ENCODE results near the gene CTXND2. TPM values are rescaled to one million over a fixed set of nuclear protein-coding genes. Genes with fewer than 3 reads are reported as not detected.

CTXND2 gene
- total RNA-seq (2022; extraction: Qiagen RNA extraction) = not detected in 5 replicates

DNA sequence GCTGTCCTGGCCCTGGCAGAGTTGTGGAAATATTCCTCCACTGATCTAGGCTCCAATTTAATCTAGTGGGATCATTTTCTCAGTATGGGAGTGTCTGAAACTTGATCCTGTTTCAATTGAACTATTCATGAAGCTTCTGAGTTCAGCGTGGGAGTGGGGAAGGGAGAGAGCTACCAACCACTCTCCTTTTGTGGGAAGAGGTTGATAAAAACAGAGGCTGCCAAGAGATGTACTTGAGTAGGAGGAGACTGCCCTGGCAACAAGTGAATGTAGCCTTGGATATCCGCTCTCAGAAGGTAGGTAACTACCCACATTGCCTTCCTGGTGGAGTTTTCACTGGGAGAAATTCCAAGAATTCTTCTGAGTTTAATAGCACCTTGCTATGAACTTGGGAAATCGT, at the start of gene CTXND2:
CTXND2 (plus strand) TSS at position 119 of the 400 bp plus-strand sequence. CDS start 25,179 bp downstream, outside the sequence.

DNA sequence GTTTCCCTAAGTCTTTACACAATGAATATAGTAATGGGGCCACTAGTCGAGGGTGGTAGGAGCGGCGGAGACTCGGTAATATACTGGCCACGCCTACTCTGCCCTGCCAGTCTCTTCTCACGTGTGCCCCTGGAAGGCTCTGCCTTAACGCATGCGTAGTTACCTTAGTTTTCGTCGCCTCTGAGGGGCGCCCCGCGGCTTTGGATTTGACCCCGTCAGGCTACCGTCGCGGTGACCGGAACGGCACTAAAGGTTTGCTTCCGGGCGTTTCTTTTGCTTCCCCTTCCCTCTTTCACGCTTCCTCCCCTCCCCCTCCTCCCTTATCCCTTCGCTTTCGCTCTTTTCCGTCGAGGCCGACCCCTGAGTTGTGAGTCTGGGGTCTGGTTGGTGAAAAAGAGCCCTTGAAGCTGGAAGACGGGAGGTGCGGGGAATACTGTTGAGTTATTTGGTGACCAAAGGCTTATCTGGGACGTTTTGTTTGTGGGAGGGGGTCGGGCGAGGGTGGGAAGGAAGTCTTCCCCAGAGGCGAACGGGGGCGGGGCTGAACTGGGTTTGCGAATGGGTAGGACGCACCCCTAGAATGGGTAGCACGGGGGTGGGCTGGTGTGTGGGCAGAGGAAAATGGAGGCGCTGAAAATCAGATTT, 39.3 kb downstream of the CTXND2 start, which contains the start of gene SETDB1:
SETDB1 (plus strand) TSS at position 267 of the 645 bp plus-strand sequence. CDS start 1,352 bp downstream, outside the sequence.

Other genes with a start within 250 kb of the CTXND2 start
- gene GOLPH3L, start 190.0 kb upstream of the CTXND2 start, total RNA-seq (2022; extraction: Qiagen RNA extraction) = 11.4 to 16.0 TPM (median 14.0 TPM) in 5 replicates
- 5.8 to 10.7 TPM (median 8.1 TPM) in 5 replicates for gene HORMAD1, start 166.2 kb upstream of the CTXND2 start, total RNA-seq (2022; extraction: Qiagen RNA extraction)
- gene CTSS, start 121.4 kb upstream of the CTXND2 start, total RNA-seq (2022; extraction: Qiagen RNA extraction) = 14.2 to 19.8 TPM (median 16.1 TPM) in 5 replicates
- 1.3 to 1.6 TPM (median 1.4 TPM) in 5 replicates for gene CTSK, start 78.9 kb upstream of the CTXND2 start, total RNA-seq (2022; extraction: Qiagen RNA extraction)
- gene ARNT, start 10.5 kb upstream of the CTXND2 start, total RNA-seq (2022; extraction: Qiagen RNA extraction) = 10.6 to 13.1 TPM (median 12.2 TPM) in 5 replicates
- gene SETDB1, start 39.2 kb downstream of the CTXND2 start, total RNA-seq (2022; extraction: Qiagen RNA extraction) = 20.7 to 23.2 TPM (median 21.6 TPM) in 5 replicates
- 230 to 240 TPM (median 231 TPM) in 5 replicates for gene CERS2, start 87.7 kb downstream of the CTXND2 start, total RNA-seq (2022; extraction: Qiagen RNA extraction)
- gene ANXA9, start 95.2 kb downstream of the CTXND2 start, total RNA-seq (2022; extraction: Qiagen RNA extraction) = 0.56 to 1.0 TPM (median 0.72 TPM) in 5 replicates
- 2.4 to 3.5 TPM (median 3.1 TPM) in 5 replicates for gene MINDY1, start 119.8 kb downstream of the CTXND2 start, total RNA-seq (2022; extraction: Qiagen RNA extraction)
- 12.1 to 17.8 TPM (median 16.5 TPM) in 5 replicates for gene PRUNE1, start 121.3 kb downstream of the CTXND2 start, total RNA-seq (2022; extraction: Qiagen RNA extraction)
- gene BNIPL, start 149.4 kb downstream of the CTXND2 start, total RNA-seq (2022; extraction: Qiagen RNA extraction) = 0.04 to 0.16 TPM (median 0.15 TPM) in 5 replicates
- 5.4 to 7.8 TPM (median 6.7 TPM) in 5 replicates for gene C1orf56, start 160.6 kb downstream of the CTXND2 start, total RNA-seq (2022; extraction: Qiagen RNA extraction)
- gene CDC42SE1, start 172.5 kb downstream of the CTXND2 start, total RNA-seq (2022; extraction: Qiagen RNA extraction) = 74.5 to 87.3 TPM (median 78.1 TPM) in 5 replicates
- 12.0 to 14.2 TPM (median 13.9 TPM) in 5 replicates for gene MLLT11, start 173.3 kb downstream of the CTXND2 start, total RNA-seq (2022; extraction: Qiagen RNA extraction)
- gene GABPB2, start 183.6 kb downstream of the CTXND2 start, total RNA-seq (2022; extraction: Qiagen RNA extraction) = 2.5 to 3.3 TPM (median 2.9 TPM) in 5 replicates